ENCODE data around the gene GPR12.
"Not testable (repeated sequence)": the region's sequence is repeated elsewhere in the genome, so short reads cannot be mapped to it uniquely, and the experiment has no call there.

Gene GPR12

DNA sequence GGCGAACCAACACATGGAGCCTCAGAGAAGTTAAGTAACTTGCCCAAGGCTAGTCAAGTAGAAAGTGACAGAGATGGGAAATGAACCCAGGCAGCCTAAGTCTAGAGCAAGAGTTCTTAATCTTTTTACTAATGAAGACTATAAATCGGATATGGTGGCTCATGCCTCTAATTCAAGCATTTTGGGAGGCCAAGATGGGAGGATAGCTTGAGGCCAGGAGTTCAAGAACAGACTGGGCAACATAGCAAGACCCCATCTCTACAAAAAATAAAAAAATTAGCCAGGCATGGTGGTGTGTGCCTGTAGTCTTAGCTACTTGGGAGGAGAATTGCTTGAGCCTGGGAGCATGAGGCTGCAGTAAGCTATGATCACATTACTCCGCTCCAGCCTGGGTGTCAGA is 10.7 kb downstream of the GPR12 start:
- FAIRE-seq (no peak), DNase-seq (ENCODE audit: insufficient read length, low spot score) (no peak)

DNA sequence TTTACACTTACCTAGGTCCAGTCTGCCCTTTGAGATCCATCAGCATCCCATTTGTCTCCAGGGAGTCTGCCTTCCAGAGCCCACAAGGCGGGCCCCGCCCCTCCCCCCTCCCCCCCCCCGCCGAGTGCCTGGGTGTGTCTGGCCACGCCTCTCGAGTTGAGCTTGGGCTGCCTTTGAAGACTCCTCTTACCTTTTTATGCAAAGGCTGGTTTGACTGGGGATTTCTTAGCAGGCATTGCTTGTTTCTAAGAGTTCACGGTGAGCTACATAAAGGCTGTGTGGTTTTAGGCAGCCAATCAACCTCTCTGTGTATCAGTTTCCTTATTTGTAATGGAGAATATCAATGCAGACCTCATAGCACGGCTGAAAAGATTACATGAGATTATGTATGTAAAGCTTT is 11.3 kb downstream of the GPR12 start:
- FAIRE-seq (no peak), DNase-seq (ENCODE audit: insufficient read length, low spot score) (no peak)

DNA sequence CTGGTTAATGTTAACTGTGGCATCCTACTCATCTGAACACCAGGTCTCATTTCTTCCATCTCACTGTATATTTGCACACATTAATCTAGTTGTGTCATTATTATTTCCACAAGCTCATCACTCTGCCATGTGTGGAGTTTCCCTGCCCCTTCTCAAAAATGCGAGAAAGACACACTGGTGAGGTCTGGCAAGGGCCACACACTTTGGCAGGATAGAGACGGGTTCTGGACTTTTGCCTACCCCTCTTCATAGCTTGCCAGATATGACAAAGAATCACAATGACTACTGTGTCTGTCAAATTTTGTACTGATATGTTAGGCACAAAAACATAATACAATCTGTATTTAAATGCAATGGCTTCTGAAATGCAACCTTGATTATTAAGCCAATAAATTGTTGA is 12.9 kb downstream of the GPR12 start:
- DNase-seq (ENCODE audit: insufficient read length, low spot score) (no peak), FAIRE-seq (no peak)

- FAIRE-seq = no peak
- no peak for DNase-seq (ENCODE audit: insufficient read length, low spot score)
Measured at GRCh38 chr13:26743971-26744370, 16.6 kb downstream of the GPR12 start.

DNA sequence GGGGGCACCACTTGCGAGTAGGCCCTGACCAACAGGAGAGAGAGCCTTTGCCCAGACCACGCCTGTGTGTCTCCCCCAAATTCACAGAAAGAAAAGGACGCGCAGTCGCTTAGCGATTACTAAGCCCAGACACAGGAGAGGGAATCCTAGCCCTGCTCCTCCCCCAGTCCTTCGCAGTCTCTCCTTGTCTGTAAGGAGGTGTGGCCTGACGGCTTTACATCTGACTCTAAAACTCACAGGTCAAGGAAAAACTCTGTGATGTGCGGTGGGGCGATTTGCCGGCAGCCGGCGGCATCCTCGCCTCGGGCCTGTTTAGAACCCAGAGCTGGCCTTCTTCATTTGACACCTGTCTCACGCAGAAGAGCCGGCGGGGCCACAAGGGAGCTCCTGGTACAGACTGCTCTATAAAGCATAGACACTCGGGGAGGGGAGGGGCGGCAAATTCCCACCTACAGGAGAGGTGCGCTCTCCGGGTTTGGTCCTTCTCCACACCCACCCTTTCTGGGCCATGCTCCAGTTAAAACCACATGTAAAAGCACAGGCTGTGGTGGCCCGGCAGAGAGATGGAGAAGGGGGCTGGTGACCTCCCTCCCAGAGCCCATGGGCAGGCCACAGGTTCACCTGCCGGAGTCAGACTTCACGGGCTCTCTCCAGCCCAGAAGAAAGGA is 17.8 kb downstream of the GPR12 start:
- no peak for DNase-seq (ENCODE audit: insufficient read length, low spot score)
- FAIRE-seq = no peak

DNA sequence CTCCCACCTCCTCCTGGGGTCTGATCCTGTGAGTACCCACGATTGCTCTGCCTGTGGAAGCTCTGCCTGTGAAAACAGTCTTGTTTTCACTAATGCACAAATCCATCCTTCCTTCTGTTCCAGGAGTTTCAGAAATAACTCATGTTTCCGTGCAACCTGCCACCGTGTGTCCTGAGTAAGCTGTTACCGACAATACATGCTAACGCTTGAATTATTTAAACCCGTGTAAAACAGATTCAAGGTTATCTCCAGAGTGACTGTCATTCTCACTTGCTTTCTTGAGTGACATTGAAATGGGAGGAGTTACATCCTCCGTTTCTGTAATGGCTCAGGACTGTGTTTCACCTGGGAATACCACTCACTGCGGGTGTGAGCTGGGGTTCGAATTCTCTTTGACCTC is 24.9 kb downstream of the GPR12 start:
- DNase-seq (ENCODE audit: insufficient read length, low spot score) = no peak
- no peak for FAIRE-seq

DNA sequence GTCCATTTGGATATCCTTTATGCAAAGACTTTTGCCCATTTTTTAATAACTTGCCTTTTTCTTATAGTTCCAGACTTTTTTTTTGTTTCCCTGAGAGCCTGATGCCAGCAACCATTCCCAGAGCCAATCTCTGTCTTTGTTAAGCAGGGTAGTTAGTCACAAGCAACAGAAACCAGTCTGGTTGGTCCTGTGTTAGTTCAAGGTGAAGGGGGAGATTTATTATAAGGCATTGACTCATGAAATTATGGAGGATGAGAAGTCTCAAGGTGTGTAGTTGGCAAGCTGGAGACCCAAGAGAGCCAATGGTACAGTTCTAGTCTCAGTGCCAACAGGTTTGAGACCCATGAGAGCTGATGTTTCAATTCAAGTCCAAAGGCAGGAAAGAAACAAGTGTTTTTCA is 33.0 kb downstream of the GPR12 start:
- DNase-seq (ENCODE audit: insufficient read length, low spot score) = no peak
- no peak for FAIRE-seq

GRCh38 chr13:26727122-26727521 is 33.5 kb downstream of the GPR12 start:
- no peak for DNase-seq (ENCODE audit: insufficient read length, low spot score)
- FAIRE-seq = no peak

DNA sequence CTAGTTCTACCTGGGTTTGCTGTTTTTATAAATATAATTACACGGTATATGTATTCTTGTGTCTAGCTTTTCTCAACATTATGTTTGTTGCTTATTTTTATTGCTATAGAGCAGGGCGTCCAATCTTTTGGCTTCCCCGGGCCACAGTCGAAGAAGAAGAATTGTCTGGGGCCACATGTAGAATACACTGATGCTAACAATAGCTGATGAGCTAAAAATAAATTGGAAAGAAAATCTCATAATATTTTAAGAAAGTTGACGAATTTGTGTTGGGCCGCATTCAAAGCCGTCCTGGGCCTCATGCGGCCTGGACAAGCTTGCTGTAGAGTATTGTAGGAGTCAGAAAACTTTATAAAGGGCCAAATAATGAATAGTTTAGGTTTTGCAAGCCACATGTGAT is 33.9 kb downstream of the GPR12 start:
- no peak for DNase-seq (ENCODE audit: insufficient read length, low spot score)
- no peak for FAIRE-seq

GRCh38 chr13:26723620-26724019 is 37.0 kb downstream of the GPR12 start:
- DNase-seq (ENCODE audit: insufficient read length, low spot score); FAIRE-seq: not testable (repeated sequence)

DNA sequence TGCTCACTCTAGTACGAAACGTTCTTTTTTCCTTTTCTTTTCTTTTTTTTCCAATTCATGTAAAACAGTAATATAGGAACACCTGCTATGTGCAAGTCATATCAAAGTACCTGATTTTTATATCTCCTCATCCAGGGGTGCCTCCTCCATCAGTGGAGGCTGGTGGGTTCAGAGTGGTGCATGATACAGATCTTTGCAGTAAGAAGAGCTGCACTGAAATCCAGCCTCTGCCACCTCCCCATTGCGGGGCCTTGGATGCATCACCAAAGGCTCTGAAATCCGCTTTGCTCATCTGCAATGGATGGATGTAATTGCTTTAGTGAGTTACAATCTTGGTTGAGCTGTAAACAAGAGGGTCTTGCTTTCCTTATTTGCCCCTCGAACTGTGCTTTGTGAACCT is 38.3 kb downstream of the GPR12 start:
- DNase-seq (ENCODE audit: insufficient read length, low spot score) (no peak), FAIRE-seq (no peak)

DNA sequence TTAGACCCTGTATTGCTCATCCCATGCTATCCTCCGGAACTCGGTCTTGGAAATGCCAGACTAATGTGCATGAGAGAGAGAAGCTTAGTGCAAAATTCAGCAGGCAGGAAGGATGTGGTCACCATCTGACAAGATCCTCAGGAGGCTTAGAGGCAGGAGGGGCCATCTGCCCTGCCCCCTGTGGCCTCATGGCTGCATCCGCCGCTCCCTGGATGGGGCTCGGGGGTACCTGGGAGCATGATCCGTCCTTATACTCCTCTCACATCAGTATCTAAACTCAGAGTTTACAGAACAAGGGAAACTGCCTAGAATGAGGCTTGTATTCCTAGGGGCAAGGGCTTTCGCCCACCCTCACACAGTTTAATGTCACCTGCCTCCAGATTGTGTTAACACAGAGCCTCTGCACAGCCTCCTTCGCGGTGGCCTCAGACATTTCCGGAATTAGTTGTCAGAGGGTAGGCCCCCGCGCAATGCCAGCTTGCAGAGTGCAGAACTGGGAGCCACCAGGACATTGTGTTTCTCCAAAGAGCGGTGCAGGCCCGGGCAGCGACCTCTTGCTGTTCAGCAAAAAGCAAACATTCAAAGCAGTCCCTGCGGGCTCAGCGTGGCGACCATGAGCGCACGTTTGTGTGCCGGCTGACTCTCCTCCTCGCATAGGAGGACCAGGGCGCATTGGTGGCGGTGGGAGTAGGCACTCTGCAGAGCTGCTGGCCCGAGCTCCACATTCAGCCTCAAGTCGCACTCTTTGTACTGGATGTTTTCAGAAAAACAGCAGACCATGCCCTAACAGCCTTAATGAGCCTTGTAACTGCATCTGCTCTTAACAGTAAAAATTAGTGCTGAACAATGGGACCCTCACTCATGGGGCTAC is 39.1 kb downstream of the GPR12 start:
- FAIRE-seq (no peak), DNase-seq (ENCODE audit: insufficient read length, low spot score) (no peak)

GRCh38 chr13:26719356-26719945 is 41.1 kb downstream of the GPR12 start:
- FAIRE-seq = no peak
- no peak for DNase-seq (ENCODE audit: insufficient read length, low spot score)

DNA sequence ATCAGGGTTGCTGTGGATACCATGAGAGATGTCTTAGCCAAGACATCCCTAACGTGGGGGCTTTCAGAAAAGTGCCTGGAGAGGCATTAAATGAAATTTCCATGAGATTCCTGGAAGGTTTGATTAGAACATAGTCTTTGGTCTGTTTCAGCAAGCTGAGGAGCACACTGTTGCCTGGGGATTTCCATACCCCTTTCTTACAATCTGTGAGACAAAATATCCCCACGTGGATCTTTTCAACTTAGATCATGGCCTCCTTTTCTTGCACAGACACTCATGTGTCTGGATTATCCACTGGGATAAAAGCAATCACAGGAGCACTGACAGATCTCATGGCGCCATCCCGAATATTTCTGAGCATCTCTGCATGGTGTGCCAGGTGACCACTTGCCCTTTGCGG is 41.7 kb downstream of the GPR12 start:
- no peak for FAIRE-seq
- no peak for DNase-seq (ENCODE audit: insufficient read length, low spot score)

DNA sequence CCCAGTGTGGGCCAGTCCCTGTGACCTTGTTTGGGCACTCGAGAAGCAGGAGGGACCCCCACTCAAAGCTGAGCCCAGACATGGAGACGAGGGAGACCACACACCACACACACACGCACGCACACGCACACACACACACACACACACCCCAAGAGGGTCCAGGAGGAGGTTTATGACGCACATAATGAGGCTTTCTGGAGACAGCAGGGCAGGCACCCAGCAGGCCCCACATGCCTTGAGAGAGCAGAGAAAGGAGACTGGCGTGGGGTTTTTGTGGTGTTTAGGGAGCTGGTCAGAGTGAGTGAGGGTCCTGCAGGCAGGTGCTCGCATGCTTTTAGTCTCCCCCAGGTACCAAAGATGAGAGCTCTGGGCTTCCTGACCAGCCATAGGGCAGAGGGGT is 42.4 kb downstream of the GPR12 start:
- no peak for DNase-seq (ENCODE audit: insufficient read length, low spot score)
- no peak for FAIRE-seq

DNA sequence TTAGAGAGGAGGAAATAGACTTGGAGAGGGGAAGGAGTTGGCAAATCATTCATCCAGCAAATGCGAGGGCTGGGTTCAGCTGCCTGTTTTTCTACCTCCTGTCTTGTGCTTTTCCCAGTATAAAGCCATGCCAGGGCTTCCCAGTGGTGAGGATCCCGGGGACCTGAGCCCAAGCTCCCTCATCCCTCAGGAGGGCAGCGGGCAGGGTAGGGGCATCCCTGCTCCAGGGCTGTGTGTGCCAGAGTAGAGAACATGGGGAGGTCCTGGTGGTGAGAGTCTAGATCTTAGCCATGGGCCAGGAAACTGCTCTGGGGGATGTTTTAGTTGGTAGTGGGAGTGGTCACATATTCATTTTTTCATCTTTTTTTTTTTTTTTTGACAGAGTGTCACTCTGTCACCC is 43.6 kb downstream of the GPR12 start:
- no peak for FAIRE-seq
- no peak for DNase-seq (ENCODE audit: insufficient read length, low spot score)

DNA sequence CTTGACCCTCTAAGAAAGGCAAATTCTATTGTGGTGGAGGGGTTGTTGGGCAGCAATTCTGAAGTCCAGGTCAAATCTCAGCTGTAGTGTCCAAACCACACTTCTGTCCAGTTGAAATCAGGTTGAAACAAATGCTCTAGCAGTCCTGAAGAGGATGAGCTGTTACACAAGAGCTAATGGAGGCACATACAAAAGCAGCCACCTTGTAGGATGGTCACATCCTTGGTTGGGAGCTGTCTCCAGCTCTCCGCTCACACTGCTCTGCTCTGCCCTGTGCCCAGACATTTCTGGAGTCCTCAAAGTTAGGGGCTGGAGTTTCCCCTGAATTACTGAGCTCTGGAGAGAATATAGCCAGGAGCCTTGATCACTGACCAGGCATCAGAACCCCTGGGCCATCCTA is 47.2 kb downstream of the GPR12 start:
- no peak for FAIRE-seq
- DNase-seq (ENCODE audit: insufficient read length, low spot score) = no peak

GRCh38 chr13:26711211-26711610 is 49.4 kb downstream of the GPR12 start:
- FAIRE-seq (no peak), DNase-seq (ENCODE audit: insufficient read length, low spot score) (no peak)

DNA sequence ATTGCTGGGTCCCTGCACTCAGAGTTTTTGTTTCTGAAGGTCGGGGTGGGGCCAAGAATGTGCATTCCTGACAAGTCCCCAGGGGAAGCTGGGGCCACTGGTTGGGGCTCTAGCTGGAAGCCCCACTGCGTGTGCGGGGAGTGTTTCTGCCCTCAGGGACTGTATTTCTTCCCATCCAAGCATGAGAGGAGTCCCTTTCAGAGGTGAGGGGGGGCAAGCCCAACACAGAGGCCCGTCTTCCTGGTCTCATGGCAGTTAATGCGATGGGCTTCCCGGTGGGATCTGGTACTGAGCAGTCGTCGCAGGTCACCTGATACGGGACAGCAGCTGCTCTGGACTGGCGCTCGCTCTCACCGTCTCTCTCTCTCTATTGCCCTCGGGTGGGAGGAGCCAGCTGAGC is 50.4 kb downstream of the GPR12 start:
- DNase-seq (ENCODE audit: insufficient read length, low spot score) = no peak
- FAIRE-seq = no peak

DNA sequence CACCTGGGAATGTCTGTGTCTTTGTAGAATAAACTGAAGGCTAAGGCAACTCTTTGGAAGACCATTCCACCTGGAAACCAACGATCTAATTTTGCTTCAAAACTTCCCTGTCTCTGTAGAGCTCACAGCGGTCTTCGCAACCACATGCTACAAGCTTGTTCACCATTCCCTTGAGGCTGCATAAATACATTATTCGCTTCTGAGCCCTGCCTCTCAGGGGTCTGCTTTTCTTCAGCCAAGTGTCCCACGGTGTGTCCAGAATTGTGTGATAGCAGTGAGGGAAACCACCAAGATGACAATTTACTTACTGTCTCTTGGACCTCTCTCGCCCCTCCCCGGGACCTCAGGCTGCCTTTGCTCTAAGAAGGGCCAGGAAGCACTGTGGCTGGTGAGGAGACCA is 51.1 kb downstream of the GPR12 start:
- no peak for FAIRE-seq
- no peak for DNase-seq (ENCODE audit: insufficient read length, low spot score)

DNA sequence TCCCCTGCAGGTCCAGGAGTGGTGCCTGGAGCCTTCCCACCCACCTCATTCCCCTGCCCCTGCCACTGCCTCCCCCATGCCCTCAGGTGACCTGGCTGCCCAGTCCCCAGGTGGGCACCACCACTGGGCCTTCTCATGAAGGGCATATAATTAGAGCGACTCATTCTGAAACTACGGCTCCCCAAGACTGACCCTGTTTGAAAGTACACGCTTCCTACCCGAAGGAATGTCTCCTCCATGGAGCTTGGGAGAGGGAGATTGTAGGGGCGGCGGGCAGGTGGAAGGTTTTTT is 52.6 kb downstream of the GPR12 start:
- no peak for DNase-seq (ENCODE audit: insufficient read length, low spot score)
- no peak for FAIRE-seq
